HG03571 (cell line): ENCODE data around the gene LCK.

Experiments
- ATAC-seq: cut with Tn5 transposase; IDR thresholded peaks from one replicate; pipeline ENCODE4 v1.9.1; 2021; ENCODE audit not compliant: unreplicated experiment

LCK gene

DNA sequence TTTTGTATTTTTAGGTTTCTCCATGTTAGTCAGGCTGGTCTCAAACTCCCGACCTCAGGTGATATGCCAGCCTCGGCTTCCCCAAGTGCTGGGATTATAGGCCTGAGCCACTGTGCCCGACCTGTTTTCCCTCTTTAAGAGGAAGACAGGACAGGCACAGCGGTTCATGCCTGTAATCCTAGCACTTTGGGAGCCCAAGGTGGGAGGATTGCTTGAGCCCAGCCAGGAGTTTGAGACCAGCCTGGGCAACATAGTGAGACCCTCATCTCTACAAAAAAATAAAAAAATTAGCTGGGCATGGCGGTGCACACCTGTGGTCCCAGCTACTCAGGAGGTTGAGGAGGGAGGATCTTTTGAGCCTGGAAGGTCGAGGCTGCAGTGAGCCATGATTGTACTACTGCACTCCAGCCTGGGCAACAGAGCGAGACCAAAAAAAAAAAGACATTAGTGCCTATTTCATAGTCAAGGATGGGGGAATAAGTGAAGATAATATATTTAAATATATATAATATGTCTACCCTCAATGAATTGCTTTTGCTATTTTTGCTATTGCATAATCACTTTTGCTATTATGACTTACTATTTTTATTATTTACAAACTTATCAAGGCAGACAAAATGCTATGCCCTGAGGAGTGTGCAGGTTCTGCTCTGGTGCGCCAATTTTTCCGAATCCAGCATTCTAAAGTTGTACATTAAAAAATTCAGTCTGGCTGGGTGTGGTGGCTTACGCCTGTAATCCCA, 67.2 kb downstream of the LCK start:
- no peak for ATAC-seq

DNA sequence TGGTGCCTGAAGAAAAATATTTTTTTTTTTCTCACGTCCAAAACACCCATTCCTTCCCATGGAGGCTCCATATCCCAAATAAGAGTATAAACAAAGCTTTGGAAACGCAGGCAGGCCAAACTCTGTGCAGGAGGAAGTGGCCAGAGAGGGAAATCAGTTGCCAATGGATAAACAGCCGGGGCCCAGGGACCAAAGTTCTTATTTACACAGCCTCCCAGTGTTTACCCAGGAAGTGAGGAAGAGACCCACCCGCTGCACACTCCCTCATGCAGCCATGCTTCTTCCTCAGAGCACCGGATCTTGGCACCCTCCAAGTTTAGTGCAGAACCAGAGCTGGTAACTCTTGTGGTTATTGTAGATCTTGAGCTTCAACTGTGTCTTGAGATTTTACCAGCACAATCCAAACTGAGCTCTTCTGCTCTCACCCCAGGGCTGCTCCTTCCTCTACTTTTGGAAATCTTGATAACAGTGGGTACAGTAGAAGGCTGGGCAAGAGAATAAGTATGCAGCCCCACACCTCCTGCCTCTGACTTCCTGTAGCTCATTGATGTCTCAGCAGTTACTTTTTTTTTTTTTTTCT, 70.7 kb downstream of the LCK start:
- no peak for ATAC-seq

DNA sequence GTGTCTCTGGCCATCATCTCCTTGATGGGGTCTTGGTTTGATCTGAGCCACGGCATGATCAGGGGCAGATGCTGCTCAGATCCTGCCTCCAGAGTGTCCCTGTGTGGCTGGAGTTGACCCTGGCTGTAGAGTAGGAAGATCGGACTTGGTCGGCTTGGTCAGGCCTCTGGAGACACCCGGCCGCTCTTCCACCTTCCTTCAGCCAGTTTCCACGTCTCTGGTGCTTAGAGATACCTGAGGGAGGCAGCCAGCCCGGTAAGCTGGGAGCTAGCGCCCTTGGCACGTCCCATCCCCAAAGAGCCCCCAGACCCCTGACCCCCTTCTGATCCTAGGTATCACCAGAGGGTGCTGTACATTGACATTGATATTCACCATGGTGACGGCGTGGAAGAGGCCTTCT, 76.1 kb downstream of the LCK start:
- no peak for ATAC-seq

DNA sequence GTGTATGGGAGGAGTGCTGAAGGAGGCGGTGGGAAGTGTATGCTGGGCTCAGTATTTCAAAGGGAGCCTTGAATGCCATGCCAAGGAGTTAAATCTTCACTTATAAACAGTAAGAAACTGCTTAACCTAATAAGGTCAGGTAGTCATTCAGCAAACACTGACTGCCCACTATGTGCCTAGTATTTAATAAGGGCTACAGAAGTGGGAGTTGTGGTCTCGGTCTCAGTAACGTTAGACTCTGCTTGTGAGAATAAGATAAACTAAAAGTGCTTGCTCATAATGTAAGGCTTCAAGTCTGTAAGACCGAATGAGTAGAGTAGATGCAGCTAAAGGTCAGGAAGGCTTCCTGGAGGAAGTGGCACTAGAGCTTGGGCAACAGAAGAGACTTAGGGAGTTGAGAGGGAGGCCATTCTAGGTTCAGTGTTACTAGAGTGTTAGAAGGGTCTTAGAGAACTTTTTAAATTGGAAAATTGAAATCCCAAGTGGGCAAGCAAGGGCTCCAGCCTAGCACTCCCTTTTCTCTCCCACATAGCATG, 78.9 kb downstream of the LCK start:
- ATAC-seq: no peak

DNA sequence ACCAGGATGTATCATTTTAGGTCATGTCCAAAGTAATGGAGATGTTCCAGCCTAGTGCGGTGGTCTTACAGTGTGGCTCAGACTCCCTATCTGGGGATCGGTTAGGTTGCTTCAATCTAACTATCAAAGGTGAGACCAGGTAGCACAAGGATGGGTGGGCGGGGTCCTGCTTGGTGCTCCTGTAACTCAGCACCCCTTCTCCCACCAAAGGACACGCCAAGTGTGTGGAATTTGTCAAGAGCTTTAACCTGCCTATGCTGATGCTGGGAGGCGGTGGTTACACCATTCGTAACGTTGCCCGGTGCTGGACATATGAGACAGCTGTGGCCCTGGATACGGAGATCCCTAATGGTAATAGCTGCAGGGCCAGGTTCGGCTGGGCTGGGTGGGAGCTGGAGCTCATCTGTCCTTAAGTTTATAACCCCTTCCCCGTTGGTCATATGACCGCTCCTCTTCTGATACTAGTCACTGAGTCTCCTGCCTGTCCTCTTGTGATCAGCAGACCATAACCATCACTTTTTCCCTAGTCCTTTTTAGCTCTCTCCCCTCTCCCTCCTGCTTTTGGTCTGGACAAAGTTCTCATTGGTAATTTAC, 79.6 kb downstream of the LCK start:
- no peak for ATAC-seq

DNA sequence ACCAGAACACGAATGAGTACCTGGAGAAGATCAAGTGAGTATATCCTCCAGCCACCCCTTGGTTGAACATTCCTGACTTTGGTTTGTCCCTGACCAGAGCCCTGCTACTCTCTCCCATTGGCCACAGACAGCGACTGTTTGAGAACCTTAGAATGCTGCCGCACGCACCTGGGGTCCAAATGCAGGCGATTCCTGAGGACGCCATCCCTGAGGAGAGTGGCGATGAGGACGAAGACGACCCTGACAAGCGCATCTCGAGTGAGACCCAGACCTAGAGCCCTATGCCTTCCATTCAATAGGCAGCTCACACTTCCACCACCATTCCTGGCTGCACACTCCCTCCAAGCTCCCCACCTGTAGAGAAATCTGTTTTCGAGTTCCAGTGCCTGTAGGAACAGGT, 80.5 kb downstream of the LCK start:
- no peak for ATAC-seq

DNA sequence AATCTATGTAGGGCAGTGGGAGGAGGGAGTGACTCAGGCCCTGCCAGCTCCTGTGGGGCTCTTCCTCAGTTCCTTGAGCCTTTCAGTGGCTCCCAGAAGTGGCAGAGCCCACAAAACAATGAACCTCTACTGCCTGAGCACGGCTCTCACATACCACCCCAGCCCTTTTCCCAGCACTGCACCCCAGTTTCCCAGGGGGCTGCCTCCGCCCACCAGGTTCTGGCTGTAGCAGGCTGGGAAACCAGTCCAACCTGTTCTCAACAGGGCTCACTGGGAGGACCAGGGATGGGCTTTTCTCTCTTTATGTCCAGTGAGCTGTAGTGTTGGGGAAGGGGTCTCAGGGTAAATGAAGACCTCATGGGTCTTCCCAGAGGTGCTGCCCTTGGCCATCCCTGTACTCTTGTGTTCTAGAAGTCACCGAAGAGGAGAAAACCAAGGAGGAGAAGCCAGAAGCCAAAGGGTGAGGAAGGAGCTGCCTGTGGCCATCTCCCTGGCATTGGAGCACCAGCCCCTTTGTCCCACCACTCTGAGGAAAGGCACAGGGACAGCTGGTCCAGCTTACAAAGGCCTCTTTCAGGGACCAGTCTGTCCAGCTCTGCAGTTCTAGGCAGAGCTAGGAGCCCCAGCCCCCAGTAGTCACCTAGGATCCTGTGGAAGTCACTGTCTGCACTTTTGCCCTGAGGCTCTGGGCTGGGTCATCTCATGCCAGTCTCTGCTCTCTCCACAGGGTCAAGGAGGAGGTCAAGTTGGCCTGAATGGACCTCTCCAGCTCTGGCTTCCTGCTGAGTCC, 81.4 kb downstream of the LCK start:
- no peak for ATAC-seq

DNA sequence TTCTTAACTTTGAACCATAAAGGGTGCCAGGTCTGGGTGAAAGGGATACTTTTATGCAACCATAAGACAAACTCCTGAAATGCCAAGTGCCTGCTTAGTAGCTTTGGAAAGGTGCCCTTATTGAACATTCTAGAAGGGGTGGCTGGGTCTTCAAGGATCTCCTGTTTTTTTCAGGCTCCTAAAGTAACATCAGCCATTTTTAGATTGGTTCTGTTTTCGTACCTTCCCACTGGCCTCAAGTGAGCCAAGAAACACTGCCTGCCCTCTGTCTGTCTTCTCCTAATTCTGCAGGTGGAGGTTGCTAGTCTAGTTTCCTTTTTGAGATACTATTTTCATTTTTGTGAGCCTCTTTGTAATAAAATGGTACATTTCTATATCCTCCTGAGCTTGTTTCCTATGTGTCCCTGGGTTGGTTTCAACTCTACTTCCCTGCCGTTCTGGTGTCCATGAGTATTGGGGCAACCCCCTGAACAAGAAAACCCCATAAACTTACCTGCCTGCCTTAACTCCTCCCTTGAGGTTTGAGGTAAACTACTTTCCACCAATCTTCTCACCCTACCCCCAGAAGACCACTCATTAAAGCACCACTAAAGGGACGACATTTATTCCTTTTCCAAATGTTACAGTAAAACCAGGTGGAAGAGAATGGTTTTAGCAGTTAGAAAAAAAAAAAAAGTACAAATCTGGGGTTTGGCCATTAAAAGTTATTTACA, 82.3 kb downstream of the LCK start:
- ATAC-seq: no peak

DNA sequence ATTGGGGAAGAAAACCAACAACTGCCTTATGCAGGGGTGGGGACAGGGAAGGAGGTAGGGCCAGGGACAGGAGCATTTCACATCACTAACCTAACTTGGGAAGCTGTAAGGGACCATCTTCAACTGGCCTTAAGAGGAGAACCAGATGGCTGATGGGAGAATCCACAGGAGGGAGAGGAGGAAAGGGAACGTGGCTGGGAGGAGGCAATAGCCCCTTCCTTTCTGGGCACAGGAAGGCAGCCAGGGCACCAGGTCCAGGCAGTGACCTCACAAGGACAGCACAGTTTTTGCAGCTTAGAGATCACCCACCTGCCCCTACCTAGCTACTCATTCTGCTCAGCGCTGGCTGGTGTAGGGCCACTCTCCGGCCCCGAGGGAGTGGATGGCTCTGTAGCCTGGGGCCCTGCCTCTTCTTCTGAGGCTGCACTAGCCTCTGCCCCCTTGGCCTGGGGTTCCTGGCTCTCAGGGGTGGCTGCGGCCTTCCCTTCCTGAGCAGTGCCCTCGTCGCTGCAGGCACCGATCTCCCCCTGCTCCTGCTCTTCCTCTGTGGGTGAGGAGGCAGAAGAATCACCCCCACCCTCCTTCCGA, 83.3 kb downstream of the LCK start:
- ATAC-seq: no peak

DNA sequence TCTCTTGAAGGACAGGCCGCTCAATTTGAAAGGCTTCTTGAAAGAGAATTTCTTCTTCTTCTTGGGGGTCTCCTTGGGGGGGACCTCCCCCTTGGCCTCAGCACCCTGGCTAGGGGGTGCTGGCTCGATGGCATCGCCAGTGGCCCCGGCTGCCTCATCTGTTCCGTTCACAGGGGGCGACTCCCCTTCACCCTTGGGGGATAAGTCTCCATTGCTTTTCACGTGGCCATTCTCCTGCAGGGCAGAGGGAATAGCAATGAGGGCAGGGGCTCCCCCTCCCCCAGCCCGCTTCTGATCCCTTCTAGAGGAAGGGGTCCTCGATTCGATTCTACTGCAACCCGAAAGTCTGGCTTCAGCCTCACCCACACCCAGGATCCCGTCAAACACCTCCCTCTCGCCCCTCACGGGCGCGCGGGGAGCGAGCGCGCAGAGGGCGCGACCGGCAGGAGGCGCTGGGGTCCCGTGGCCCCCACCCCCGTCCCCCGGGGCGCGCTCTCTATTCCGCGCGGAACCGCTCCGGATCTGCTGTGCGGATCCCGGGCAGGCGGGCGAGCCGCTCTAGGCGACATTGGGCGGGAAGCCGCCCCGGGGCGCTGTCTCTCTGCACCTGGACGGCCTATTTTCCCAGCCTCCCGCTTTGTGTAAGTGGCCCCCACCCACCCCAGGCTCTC, 83.9 kb downstream of the LCK start:
- no peak for ATAC-seq

DNA sequence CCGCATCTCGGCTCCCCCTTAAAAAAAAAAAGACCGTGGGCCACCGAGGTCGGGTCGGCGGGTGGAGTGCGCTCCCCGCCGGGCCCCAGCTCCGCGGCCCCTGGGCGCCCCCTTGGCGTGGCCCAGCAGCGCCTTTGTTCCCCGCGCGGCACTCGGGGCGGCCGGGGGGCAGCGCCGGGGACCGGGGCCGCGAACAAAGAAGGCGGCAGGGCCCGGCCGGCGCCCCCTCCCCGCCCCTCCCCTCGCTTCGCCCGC, 84.4 kb downstream of the LCK start:
- no peak for ATAC-seq
